Stimulated activated memory B cell treated with anti-CD40 and anti-IgM and Interleukin-4, amounts not matched to agents 10 μg/mL and 1 μg/mL and 100 μg/mL, for 72 hours (primary cell): ENCODE measurements around the gene PDLIM5.

Source experiments
- ATAC-seq: fragments of 150-1000 bp; cut with Tn5 transposase; 2 replicates; pipeline ENCODE4 v1.10.0; 2021
- H3K27ac Mint-ChIP-seq: one replicate; pipeline ENCODE4 v1.8.0; 2022; ENCODE audit warnings: mild to moderate bottlenecking, mixed read lengths
- H3K27me3 Mint-ChIP-seq: one replicate; pipeline ENCODE4 v1.8.0; 2022; ENCODE audit warnings: mixed read lengths
- H3K36me3 Mint-ChIP-seq: one replicate; pipeline ENCODE4 v1.8.0; 2022; ENCODE audit warnings: mixed read lengths
- H3K4me1 Mint-ChIP-seq: one replicate; pipeline ENCODE4 v1.8.0; 2022; ENCODE audit warnings: mixed read lengths
- H3K4me3 Mint-ChIP-seq: one replicate; pipeline ENCODE4 v1.8.0; 2022; ENCODE audit warnings: mild to moderate bottlenecking, moderate library complexity, mixed read lengths
- H3K9me3 Mint-ChIP-seq: one replicate; pipeline ENCODE4 v1.8.0; 2022; ENCODE audit warnings: mixed read lengths

Gene PDLIM5

GRCh38 chr4:94581766-94582165 is 130.0 kb downstream of the PDLIM5 start:
- Mint-ChIP-seq H3K4me3 (no peak overlapping the region), H3K4me1 (no peaks in the 10 kb centered on the region), H3K27me3 (no peaks in the 10 kb centered on the region), H3K27ac (no peak overlapping the region), H3K9me3 (no peaks in the 10 kb centered on the region), H3K36me3 (peaks cover 17% of the 10 kb centered on the region)
- ATAC-seq, result no peak

GRCh38 chr4:94582517-94582916 is 130.8 kb downstream of the PDLIM5 start:
- Mint-ChIP-seq H3K27me3 (no peaks in the 10 kb centered on the region), H3K27ac (no peak overlapping the region), H3K4me3 (no peak overlapping the region), H3K9me3 (no peaks in the 10 kb centered on the region), H3K36me3 (peaks cover 24% of the 10 kb centered on the region), H3K4me1 (no peaks in the 10 kb centered on the region)
- no peak for ATAC-seq

- Mint-ChIP-seq H3K27me3 (no peaks in the 10 kb centered on the region), H3K36me3 (peaks cover 24% of the 10 kb centered on the region), H3K27ac (no peak overlapping the region), H3K4me1 (no peaks in the 10 kb centered on the region), H3K4me3 (no peak overlapping the region), H3K9me3 (no peaks in the 10 kb centered on the region)
- ATAC-seq, result no peak
These were observed 132.3 kb downstream of the PDLIM5 start for GRCh38 chr4:94583914-94584641.

GRCh38 chr4:94588896-94589693 is 137.4 kb downstream of the PDLIM5 start:
- Mint-ChIP-seq H3K36me3 (peaks cover 31% of the 10 kb centered on the region), H3K27ac (no peak overlapping the region), H3K4me3 (no peak overlapping the region), H3K4me1 (no peaks in the 10 kb centered on the region), H3K27me3 (no peaks in the 10 kb centered on the region), H3K9me3 (no peaks in the 10 kb centered on the region)
- no peak for ATAC-seq

GRCh38 chr4:94590493-94590892 is 138.8 kb downstream of the PDLIM5 start:
- Mint-ChIP-seq H3K27me3 (no peaks in the 10 kb centered on the region), H3K9me3 (no peaks in the 10 kb centered on the region), H3K36me3 (peaks cover 28% of the 10 kb centered on the region), H3K4me3 (no peak overlapping the region), H3K27ac (no peak overlapping the region), H3K4me1 (no peaks in the 10 kb centered on the region)
- no peak for ATAC-seq

- no peak for ATAC-seq
These were observed 139.5 kb downstream of the PDLIM5 start for GRCh38 chr4:94591289-94591688.

GRCh38 chr4:94595013-94595412 is 143.3 kb downstream of the PDLIM5 start:
- ATAC-seq, result no peak
- H3K9me3 Mint-ChIP-seq, result no peaks in the 10 kb centered on the region
- no peaks in the 10 kb centered on the region for H3K27me3 Mint-ChIP-seq
- no peaks in the 10 kb centered on the region for H3K4me1 Mint-ChIP-seq
- peaks cover 13% of the 10 kb centered on the region for H3K36me3 Mint-ChIP-seq
- no peak overlapping the region for H3K4me3 Mint-ChIP-seq
- no peak overlapping the region for H3K27ac Mint-ChIP-seq

More at GRCh38 chr4:94591289-94591688, 139.5 kb downstream of the PDLIM5 start:
- H3K36me3 Mint-ChIP-seq, result peaks cover 25% of the 10 kb centered on the region
- no peaks in the 10 kb centered on the region for H3K4me1 Mint-ChIP-seq
- H3K9me3 Mint-ChIP-seq, result no peaks in the 10 kb centered on the region
- no peaks in the 10 kb centered on the region for H3K27me3 Mint-ChIP-seq
- no peak overlapping the region for H3K4me3 Mint-ChIP-seq
- H3K27ac Mint-ChIP-seq, result no peak overlapping the region

- peaks cover 13% of the 10 kb centered on the region for H3K36me3 Mint-ChIP-seq
- no peaks in the 10 kb centered on the region for H3K27me3 Mint-ChIP-seq
- no peak for ATAC-seq
- no peak overlapping the region for H3K4me3 Mint-ChIP-seq
- H3K9me3 Mint-ChIP-seq, result no peaks in the 10 kb centered on the region
- no peaks in the 10 kb centered on the region for H3K4me1 Mint-ChIP-seq
- H3K27ac Mint-ChIP-seq, result no peak overlapping the region
These were observed 144.2 kb downstream of the PDLIM5 start for GRCh38 chr4:94595880-94596483.

GRCh38 chr4:94598758-94599157 is 147.0 kb downstream of the PDLIM5 start:
- no peak overlapping the region for H3K27ac Mint-ChIP-seq
- no peaks in the 10 kb centered on the region for H3K9me3 Mint-ChIP-seq
- no peak overlapping the region for H3K4me3 Mint-ChIP-seq
- no peaks in the 10 kb centered on the region for H3K4me1 Mint-ChIP-seq
- no peak for ATAC-seq
- H3K27me3 Mint-ChIP-seq, result no peaks in the 10 kb centered on the region
- no peaks in the 10 kb centered on the region for H3K36me3 Mint-ChIP-seq

GRCh38 chr4:94603170-94603747 is 151.5 kb downstream of the PDLIM5 start:
- no peak overlapping the region for H3K4me3 Mint-ChIP-seq
- H3K36me3 Mint-ChIP-seq, result no peaks in the 10 kb centered on the region
- H3K4me1 Mint-ChIP-seq, result no peaks in the 10 kb centered on the region
- H3K27me3 Mint-ChIP-seq, result no peaks in the 10 kb centered on the region
- ATAC-seq, result no peak
- no peak overlapping the region for H3K27ac Mint-ChIP-seq
- H3K9me3 Mint-ChIP-seq, result no peaks in the 10 kb centered on the region

GRCh38 chr4:94605241-94605805 is 153.6 kb downstream of the PDLIM5 start:
- ATAC-seq, result no peak
- Mint-ChIP-seq H3K27me3 (no peaks in the 10 kb centered on the region), H3K9me3 (no peaks in the 10 kb centered on the region), H3K4me3 (no peak overlapping the region), H3K27ac (no peak overlapping the region), H3K36me3 (no peaks in the 10 kb centered on the region), H3K4me1 (no peaks in the 10 kb centered on the region)

- no peaks in the 10 kb centered on the region for H3K27me3 Mint-ChIP-seq
- H3K9me3 Mint-ChIP-seq, result no peaks in the 10 kb centered on the region
- no peaks in the 10 kb centered on the region for H3K36me3 Mint-ChIP-seq
- no peaks in the 10 kb centered on the region for H3K4me1 Mint-ChIP-seq
- H3K27ac Mint-ChIP-seq, result no peak overlapping the region
- H3K4me3 Mint-ChIP-seq, result no peak overlapping the region
- ATAC-seq, result no peak
These were observed 158.4 kb downstream of the PDLIM5 start for GRCh38 chr4:94610145-94610544.

GRCh38 chr4:94613248-94613647 is 161.5 kb downstream of the PDLIM5 start:
- no peaks in the 10 kb centered on the region for H3K27me3 Mint-ChIP-seq
- no peak overlapping the region for H3K27ac Mint-ChIP-seq
- no peak overlapping the region for H3K4me3 Mint-ChIP-seq
- H3K36me3 Mint-ChIP-seq, result peaks cover 7% of the 10 kb centered on the region
- no peaks in the 10 kb centered on the region for H3K9me3 Mint-ChIP-seq
- no peak for ATAC-seq
- H3K4me1 Mint-ChIP-seq, result no peaks in the 10 kb centered on the region

GRCh38 chr4:94615451-94615850 is 163.7 kb downstream of the PDLIM5 start:
- Mint-ChIP-seq H3K36me3 (peaks cover 16% of the 10 kb centered on the region), H3K9me3 (no peaks in the 10 kb centered on the region), H3K4me1 (no peaks in the 10 kb centered on the region), H3K4me3 (no peak overlapping the region), H3K27ac (no peak overlapping the region), H3K27me3 (no peaks in the 10 kb centered on the region)
- no peak for ATAC-seq

- Mint-ChIP-seq H3K27ac (no peak overlapping the region), H3K4me1 (peaks cover 5% of the 10 kb centered on the region), H3K9me3 (no peaks in the 10 kb centered on the region), H3K36me3 (peaks cover 29% of the 10 kb centered on the region), H3K4me3 (no peak overlapping the region), H3K27me3 (no peaks in the 10 kb centered on the region)
- no peak for ATAC-seq
These were observed 169.8 kb downstream of the PDLIM5 start for GRCh38 chr4:94621491-94622080.
